Mesenchymal stem cell (in vitro differentiated cells and primary cell): Measurements from ENCODE around the gene SSH2.

Experiments used
- DNase-seq: peaks from one replicate; pipeline ENCODE4 v3.0.0-alpha.2; 2013
- H2AFZ ChIP-seq: one replicate; pipeline ENCODE4 v1.6.1; 2013; ENCODE audit warnings: low read depth, mild to moderate bottlenecking, control low read depth, inconsistent platforms, low read length, moderate library complexity
- H2AK5ac ChIP-seq: 2 replicates; pipeline ENCODE4 v1.6.1; 2013; ENCODE audit warnings: low read length, moderate library complexity, mild to moderate bottlenecking, inconsistent platforms; ENCODE audit not compliant: severe bottlenecking
- H2BK120ac ChIP-seq: one replicate; pipeline ENCODE4 v1.6.1; 2013; ENCODE audit warnings: low read depth, mild to moderate bottlenecking, inconsistent platforms, low read length, moderate library complexity
- H2BK12ac ChIP-seq, 2 experiments: one replicate each; pipeline ENCODE4 v1.6.1; 2013; ENCODE audit warnings: inconsistent platforms in 2 of 2, low read length in 2 of 2, mild to moderate bottlenecking in 2 of 2, moderate library complexity in 2 of 2, control low read depth in 1 of 2
- H2BK15ac ChIP-seq: one replicate; pipeline ENCODE4 v1.6.1; 2013; ENCODE audit warnings: mild to moderate bottlenecking, low read depth, inconsistent platforms; ENCODE audit not compliant: poor library complexity, severe bottlenecking
- H2BK5ac ChIP-seq: 2 replicates; pipeline ENCODE4 v1.6.1; 2013; ENCODE audit warnings: low read depth, mild to moderate bottlenecking, low read length, control low read depth, inconsistent platforms; ENCODE audit not compliant: poor library complexity, severe bottlenecking
- H3K14ac ChIP-seq, 2 experiments: one replicate each; pipeline ENCODE4 v1.6.1; 2013; ENCODE audit warnings: inconsistent platforms in 2 of 2, low read length in 2 of 2, control low read depth in 1 of 2, mild to moderate bottlenecking in 1 of 2, moderate library complexity in 1 of 2
- H3K18ac ChIP-seq, 2 experiments: one replicate each; pipeline ENCODE4 v1.6.1; 2013; ENCODE audit warnings: inconsistent platforms in 2 of 2, low read length in 2 of 2, control low read depth in 1 of 2, low read depth in 1 of 2, mild to moderate bottlenecking in 1 of 2
- H3K23ac ChIP-seq, 2 experiments: one replicate each; pipeline ENCODE4 v1.6.1; 2013; ENCODE audit warnings: inconsistent platforms in 2 of 2, low read length in 2 of 2, mild to moderate bottlenecking in 2 of 2, moderate library complexity in 2 of 2, control low read depth in 1 of 2
- H3K27ac ChIP-seq: 2 replicates; pipeline ENCODE4 v1.5.1; 2013; ENCODE audit warnings: mild to moderate bottlenecking, moderate library complexity, low read length, control low read depth, inconsistent platforms; ENCODE audit not compliant: poor library complexity, severe bottlenecking
- H3K27me3 ChIP-seq, 2 experiments: 2 replicates each; pipeline versions ENCODE4 v1.6.1 to v1.7.0; 2013; ENCODE audit warnings: low read length in 2 of 2, mild to moderate bottlenecking in 2 of 2, moderate library complexity in 2 of 2, control low read depth in 1 of 2, inconsistent platforms in 1 of 2; ENCODE audit not compliant: control insufficient read depth in 1 of 2, insufficient read depth in 1 of 2
- H3K36me3 ChIP-seq, 2 experiments: 2 replicates each; pipeline versions ENCODE4 v1.6.1 to v1.7.0; 2013; ENCODE audit warnings: low read length in 2 of 2, control low read depth in 1 of 2, inconsistent platforms in 1 of 2, low read depth in 1 of 2, mild to moderate bottlenecking in 1 of 2; ENCODE audit not compliant: insufficient read depth in 2 of 2, control insufficient read depth in 1 of 2
- H3K4ac ChIP-seq, 2 experiments: one replicate each; pipeline ENCODE4 v1.6.1; 2013; ENCODE audit warnings: inconsistent platforms in 2 of 2, low read length in 2 of 2, mild to moderate bottlenecking in 2 of 2, moderate library complexity in 2 of 2, control low read depth in 1 of 2, low read depth in 1 of 2
- H3K4me1 ChIP-seq: 2 replicates; pipeline ENCODE4 v1.6.1; 2013; ENCODE audit warnings: low read depth, low read length, control low read depth; ENCODE audit not compliant: control insufficient read depth, insufficient read depth
- H3K4me2 ChIP-seq: 2 replicates; pipeline ENCODE4 v1.6.1; 2013; ENCODE audit warnings: low read length, mild to moderate bottlenecking, inconsistent platforms; ENCODE audit not compliant: poor library complexity, severe bottlenecking
- H3K4me3 ChIP-seq, 2 experiments: 2 replicates each; pipeline versions ENCODE4 v1.5.1 to v1.7.0; 2013; ENCODE audit warnings: low read length in 2 of 2, mild to moderate bottlenecking in 2 of 2, control low read depth in 1 of 2, low read depth in 1 of 2; ENCODE audit not compliant: insufficient read depth in 1 of 2
- H3K79me1 ChIP-seq: replicated peaks from 2 replicates; pipeline ENCODE4 v1.6.1; 2013; ENCODE audit warnings: mild to moderate bottlenecking, control low read depth, low read length, inconsistent platforms; ENCODE audit not compliant: poor library complexity, severe bottlenecking
- H3K9ac ChIP-seq: 2 replicates; pipeline ENCODE4 v1.7.0; 2013; ENCODE audit warnings: mild to moderate bottlenecking, low read length, moderate library complexity
- H3K9me3 ChIP-seq: 2 replicates; pipeline ENCODE4 v1.7.0; 2013; ENCODE audit warnings: mild to moderate bottlenecking, low read length; ENCODE audit not compliant: control insufficient read depth
- H4K8ac ChIP-seq: one replicate; pipeline ENCODE4 v1.6.1; 2013; ENCODE audit warnings: inconsistent platforms, mild to moderate bottlenecking, low read length, moderate library complexity
- H4K91ac ChIP-seq: one replicate; pipeline ENCODE4 v1.6.1; 2013; ENCODE audit warnings: mild to moderate bottlenecking, low read length, inconsistent platforms
- WGBS: methylation state at CpG from one replicate; pipeline ENCODE4 v1.1.7; 2013; ENCODE audit warnings: mixed read lengths; 5-methylcytosine and 5-hydroxymethylcytosine counted together

The SSH2 gene

DNA sequence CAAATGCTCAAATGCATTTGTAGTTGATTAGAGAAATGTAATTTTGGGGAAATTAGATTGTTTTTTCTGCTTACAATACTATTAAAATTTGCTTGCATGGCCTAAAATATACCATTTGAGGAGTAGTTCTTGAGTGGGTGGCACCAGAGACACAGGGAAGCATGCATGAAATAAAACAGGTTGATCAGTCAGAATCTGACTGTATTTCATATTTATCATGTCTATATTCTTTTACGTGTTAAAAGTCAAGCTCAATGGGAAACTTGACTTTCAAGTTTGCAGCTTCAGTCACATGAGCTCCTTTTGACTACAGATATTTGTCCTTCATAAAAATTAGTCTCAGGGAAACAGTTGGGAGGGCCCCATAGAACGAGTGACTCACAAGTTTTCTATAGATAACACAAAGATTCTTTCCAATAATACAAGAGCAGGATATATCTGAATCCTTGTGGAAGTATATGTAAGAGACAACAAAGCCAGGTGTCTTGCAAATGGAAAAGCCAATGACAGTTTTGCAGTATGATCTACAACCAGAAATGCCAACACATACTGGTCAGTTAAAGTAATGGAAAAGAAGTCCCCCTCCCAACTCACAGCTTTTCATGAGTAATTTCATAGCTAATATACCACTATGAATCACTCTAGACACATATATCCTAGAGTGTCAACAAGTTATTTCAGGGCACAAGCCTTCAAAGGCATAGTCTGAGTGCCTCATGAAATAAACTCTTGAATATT lies 265.1 kb downstream of the SSH2 start:
- Histone ChIP-seq H3K79me1 (peaks cover 3% of the 10 kb centered on the region), H4K8ac (no peak overlapping the region), H3K4me3 (no peak overlapping the region), H2BK15ac (no peak overlapping the region), H2AFZ (no peak overlapping the region), H3K4me1 (peaks cover 1% of the 10 kb centered on the region), H3K14ac (no peak overlapping the region), H3K27me3 (no peaks in the 10 kb centered on the region), H3K9me3 (no peaks in the 10 kb centered on the region), H2AK5ac (no peak overlapping the region), H2BK12ac (no peak overlapping the region), H4K91ac (no peak overlapping the region), H3K27ac (peak overlapping the region; percentile 19), H3K9ac (no peak overlapping the region), H3K4me2 (no peak overlapping the region), H2BK120ac (no peak overlapping the region), H3K23ac (no peak overlapping the region), H3K4ac (no peak overlapping the region), H3K18ac (no peak overlapping the region), H2BK5ac (no peak overlapping the region), H3K36me3 (peaks cover 15 to 39% of the 10 kb centered on the region in 2 experiments)
- peak; percentile 54 for DNase-seq
- WGBS = 71% methylated on average over 1 of the region's 2 CpGs

DNA sequence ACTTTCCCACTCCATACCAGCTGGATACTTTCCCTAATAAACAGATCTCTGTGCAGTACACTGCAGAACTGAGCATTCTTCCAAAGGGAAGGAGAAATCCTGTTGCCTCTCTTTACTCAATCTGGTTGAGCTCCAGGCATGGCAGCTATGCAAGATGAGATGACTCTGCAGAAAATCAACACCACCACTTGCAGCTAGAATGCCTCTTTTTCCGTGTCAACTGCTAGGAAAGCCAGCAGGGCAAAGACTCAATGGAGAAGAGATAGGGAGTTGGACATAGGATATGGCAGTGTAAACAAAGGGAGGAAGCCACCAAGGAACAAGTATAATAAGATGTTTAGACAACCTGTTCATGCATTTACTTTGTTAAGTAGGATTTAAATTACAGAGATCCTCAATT lies 266.9 kb downstream of the SSH2 start:
- no peak overlapping the region for H3K14ac ChIP-seq
- H3K4me3 ChIP-seq = no peak overlapping the region
- no peak overlapping the region for H2BK12ac ChIP-seq
- H3K27me3 ChIP-seq = no peaks in the 10 kb centered on the region
- H3K4me2 ChIP-seq = no peak overlapping the region
- no CpG with 5 or more reads among the region's 1 CpG for WGBS
- peak overlapping the region; percentile 51 for H3K27ac ChIP-seq
- DNase-seq = peak; percentile 65
- H3K18ac ChIP-seq = peak overlapping the region; percentile 62 to 65
- no peak overlapping the region for H2BK120ac ChIP-seq
- no peak overlapping the region for H3K23ac ChIP-seq
- no peak overlapping the region for H3K4ac ChIP-seq
- H3K79me1 ChIP-seq = peaks cover 2% of the 10 kb centered on the region
- H4K8ac ChIP-seq = no peak overlapping the region
- peaks cover 1% of the 10 kb centered on the region for H3K4me1 ChIP-seq
- no peaks in the 10 kb centered on the region for H3K9me3 ChIP-seq
- no peak overlapping the region for H2BK15ac ChIP-seq
- no peak overlapping the region for H2BK5ac ChIP-seq
- H4K91ac ChIP-seq = no peak overlapping the region
- peaks cover 16 to 37% of the 10 kb centered on the region in 2 experiments for H3K36me3 ChIP-seq
- H2AK5ac ChIP-seq = no peak overlapping the region
- no peak overlapping the region for H2AFZ ChIP-seq
- peak overlapping the region; percentile 1 for H3K9ac ChIP-seq

DNA sequence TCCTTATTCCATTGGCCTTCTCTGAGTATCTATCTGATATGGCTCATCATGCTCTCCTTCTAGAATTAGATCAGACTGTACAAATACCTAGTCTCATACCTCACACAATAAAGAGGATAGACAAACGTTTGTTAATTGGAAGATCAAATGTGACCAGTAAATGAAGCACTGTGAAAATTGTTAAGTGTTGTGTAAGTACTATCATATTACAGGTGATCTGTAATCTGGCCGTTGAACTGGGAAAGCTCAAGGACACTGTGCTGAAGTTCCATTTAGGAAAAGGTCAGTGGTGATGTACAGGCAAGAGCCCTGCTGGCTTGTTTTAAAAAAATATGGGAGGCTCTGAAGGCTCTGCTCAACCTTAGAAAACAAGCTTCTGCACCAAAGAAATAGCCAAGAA lies 268.8 kb downstream of the SSH2 start:
- Histone ChIP-seq H3K4me2 (no peak overlapping the region), H3K27me3 (no peaks in the 10 kb centered on the region), H4K8ac (no peak overlapping the region)

DNA sequence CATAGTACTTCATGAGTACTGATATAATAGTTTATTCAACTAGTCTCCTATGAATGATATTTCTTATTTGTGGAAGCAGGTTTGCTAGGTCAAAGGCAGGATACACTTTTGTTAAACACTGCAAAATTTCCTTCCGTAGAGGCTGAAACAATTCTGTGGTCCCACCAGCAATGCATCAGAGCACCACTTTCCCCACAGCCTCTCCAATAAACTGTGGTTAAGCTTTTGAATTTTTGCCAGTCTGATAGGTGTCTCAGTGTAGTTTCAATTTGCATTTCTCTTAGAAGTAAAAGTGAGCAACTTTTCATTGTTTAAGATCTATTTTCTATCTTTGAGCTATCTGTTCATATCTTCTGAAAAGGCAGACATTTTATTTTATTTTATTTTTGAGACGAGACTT lies 270.9 kb downstream of the SSH2 start:
- H4K91ac ChIP-seq = no peak overlapping the region
- no peak overlapping the region for H3K14ac ChIP-seq
- no peak overlapping the region for H2AK5ac ChIP-seq
- no peak overlapping the region for H3K4me3 ChIP-seq
- H3K36me3 ChIP-seq = peaks cover 11 to 18% of the 10 kb centered on the region in 2 experiments
- H3K9me3 ChIP-seq = no peaks in the 10 kb centered on the region
- H3K9ac ChIP-seq = no peak overlapping the region
- H3K27me3 ChIP-seq = no peaks in the 10 kb centered on the region
- H3K27ac ChIP-seq = no peak overlapping the region
- H2BK120ac ChIP-seq = no peak overlapping the region
- no peaks in the 10 kb centered on the region for H3K4me1 ChIP-seq
- H3K23ac ChIP-seq = no peak overlapping the region
- no peak overlapping the region for H2BK5ac ChIP-seq
- no peak overlapping the region for H3K4ac ChIP-seq
- H2AFZ ChIP-seq = no peak overlapping the region
- 100% methylated on average over 1 of the region's 2 CpGs for WGBS
- H2BK12ac ChIP-seq = no peak overlapping the region
- peaks cover 2% of the 10 kb centered on the region for H3K79me1 ChIP-seq
- DNase-seq = no peak
- no peak overlapping the region for H3K18ac ChIP-seq
- no peak overlapping the region for H3K4me2 ChIP-seq
- H2BK15ac ChIP-seq = no peak overlapping the region
- no peak overlapping the region for H4K8ac ChIP-seq

More for the DNA sequence above, 268.8 kb downstream of the SSH2 start:
- Histone ChIP-seq H3K9me3 (no peaks in the 10 kb centered on the region), H3K4ac (no peak overlapping the region), H3K4me1 (peaks cover 1% of the 10 kb centered on the region), H3K9ac (no peak overlapping the region), H3K4me3 (no peak overlapping the region), H2BK5ac (no peak overlapping the region), H4K91ac (no peak overlapping the region), H3K23ac (no peak overlapping the region), H2BK15ac (no peak overlapping the region), H2BK12ac (no peak overlapping the region), H3K14ac (no peak overlapping the region), H3K36me3 (peaks cover 12 to 19% of the 10 kb centered on the region in 2 experiments), H3K27ac (no peak overlapping the region), H3K79me1 (peaks cover 2% of the 10 kb centered on the region), H2BK120ac (no peak overlapping the region), H3K18ac (no peak overlapping the region), H2AK5ac (no peak overlapping the region), H2AFZ (no peak overlapping the region)
- DNase-seq = no peak
- WGBS = 90% methylated on average over 2 of the region's 2 CpGs
